ENCODE results near the gene UTS2B.

UTS2B gene

GRCh38 chr3:191373327-191373726 is 43.0 kb upstream of the UTS2B start:
- no peak overlapping the region for H3K4me3 ChIP-seq (ENCODE audit: low read depth, low read length)
- TF ChIP-seq CTCF (IDR thresholded peaks at IDR 0.05; ENCODE audit: low read depth, low read length), result no peak
- no peaks in the 10 kb centered on the region for H3K27me3 ChIP-seq
- no peaks in the 10 kb centered on the region for H3K9me3 ChIP-seq
- peaks cover 13% of the 10 kb centered on the region for H3K4me1 ChIP-seq
- no peak for DNase-seq
- no peaks in the 10 kb centered on the region for H3K36me3 ChIP-seq

GRCh38 chr3:191372122-191372521 is 41.8 kb upstream of the UTS2B start:
- no peaks in the 10 kb centered on the region for H3K9me3 ChIP-seq
- DNase-seq, result no peak
- no peak overlapping the region for H3K4me3 ChIP-seq (ENCODE audit: low read depth, low read length)
- no peaks in the 10 kb centered on the region for H3K36me3 ChIP-seq
- H3K27me3 ChIP-seq, result no peaks in the 10 kb centered on the region
- no peak for TF ChIP-seq CTCF (IDR thresholded peaks at IDR 0.05; ENCODE audit: low read depth, low read length)
- H3K4me1 ChIP-seq, result peaks cover 6% of the 10 kb centered on the region; the same call in 1 of the 2 replicates

- H3K9me3 ChIP-seq, result no peaks in the 10 kb centered on the region
Measured at GRCh38 chr3:191369616-191370010, 39.3 kb upstream of the UTS2B start.

GRCh38 chr3:191368755-191369615 is 38.7 kb upstream of the UTS2B start:
- H3K36me3 ChIP-seq, result peaks cover 6% of the 10 kb centered on the region; the same call in 1 of the 2 replicates
- H3K4me3 ChIP-seq (ENCODE audit: low read depth, low read length), result no peak overlapping the region
- no peaks in the 10 kb centered on the region for H3K27me3 ChIP-seq
- 0 out of 2 replicates have a peak, but pooled peaks cover 5% of the 10 kb centered on the region for H3K4me1 ChIP-seq
- DNase-seq, result no peak
- no peaks in the 10 kb centered on the region for H3K9me3 ChIP-seq
- no peak for TF ChIP-seq CTCF (IDR thresholded peaks at IDR 0.05; ENCODE audit: low read depth, low read length)

More at GRCh38 chr3:191369616-191370010, 39.3 kb upstream of the UTS2B start:
- Histone ChIP-seq H3K36me3 (peaks cover 6% of the 10 kb centered on the region; the same call in 1 of the 2 replicates), H3K27me3 (no peaks in the 10 kb centered on the region), H3K4me1 (0 out of 2 replicates have a peak, but pooled peaks cover 5% of the 10 kb centered on the region), H3K4me3 (ENCODE audit: low read depth, low read length) (no peak overlapping the region)
- TF ChIP-seq CTCF (IDR thresholded peaks at IDR 0.05; ENCODE audit: low read depth, low read length), result no peak
- no peak for DNase-seq

- Histone ChIP-seq H3K9me3 (no peaks in the 10 kb centered on the region), H3K36me3 (peaks cover 9% of the 10 kb centered on the region), H3K27me3 (no peaks in the 10 kb centered on the region), H3K4me1 (0 out of 2 replicates have a peak, but pooled peaks cover 5% of the 10 kb centered on the region), H3K4me3 (ENCODE audit: low read depth, low read length) (no peak overlapping the region)
- DNase-seq, result no peak
- TF ChIP-seq CTCF (IDR thresholded peaks at IDR 0.05; ENCODE audit: low read depth, low read length), result no peak
Measured at GRCh38 chr3:191366675-191367074, 36.3 kb upstream of the UTS2B start.

GRCh38 chr3:191363221-191363620 is 32.9 kb upstream of the UTS2B start:
- DNase-seq, result no peak
- Histone ChIP-seq H3K9me3 (no peaks in the 10 kb centered on the region), H3K27me3 (no peaks in the 10 kb centered on the region), H3K4me3 (ENCODE audit: low read depth, low read length) (no peak overlapping the region), H3K4me1 (0 out of 2 replicates have a peak, but pooled peaks cover 5% of the 10 kb centered on the region), H3K36me3 (peaks cover 12% of the 10 kb centered on the region)
- TF ChIP-seq CTCF (IDR thresholded peaks at IDR 0.05; ENCODE audit: low read depth, low read length), result no peak
